GM12878 (cell line): ENCODE measurements around the gene LRBA. TPM values are rescaled to one million over a fixed set of nuclear protein-coding genes. Genes with fewer than 3 reads are reported as not detected.

Source experiments
- ATAC-seq: fragments of 200-7000 bp; cut with Tn5 transposase; 3 replicates; pipeline ENCODE4 v1.9.1; 2020; ENCODE audit warnings: mild to moderate bottlenecking, moderate library complexity
- BruUV-seq: library from RNA; stranded (reverse); fragments of 400-500 nt; replicated peaks from 2 replicates; lab custom pipeline; 2021; lab: Mats Ljungman, UMichigan
- CTCF ChIA-PET: fragments of 300-600 bp; sonication (Branson Sonifier 250); formaldehyde crosslinking; extraction: SDS; loops from one replicate; lab custom pipeline; 2021; ENCODE audit warnings: inconsistent platforms; lab: Yijun Ruan, JAX
- POLR2A ChIA-PET: fragments of 350-600 bp; formaldehyde crosslinking; extraction: SDS; loops from one replicate; lab custom pipeline; 2021; ENCODE audit warnings: inconsistent platforms; lab: Charles Lee
- RAD21 ChIA-PET: fragments of 300-600 bp; sonication (Branson Sonifier 250); formaldehyde crosslinking; loops from one replicate; lab custom pipeline; 2023; ENCODE audit warnings: antibody characterized with exemption; ENCODE audit not compliant: unreplicated experiment; lab: Charles Lee
- SMC1A ChIA-PET: fragments of 300-600 bp; sonication (Branson Sonifier 250); formaldehyde crosslinking; loops from one replicate; lab custom pipeline; 2023; ENCODE audit not compliant: unreplicated experiment, uncharacterized antibody; lab: Charles Lee
- DNase-seq: peaks from one replicate; pipeline ENCODE4 v3.0.0-alpha.2; 2011; ENCODE audit warnings: low read depth, low spot score
- FAIRE-seq: peaks from 3 replicates; lab custom pipeline; 2011; peaks lifted over from hg19 to GRCh38; lab: Jason Lieb, UNC
- H2AFZ ChIP-seq: 2 replicates; pipeline ENCODE4 v1.6.0; 2011; ENCODE audit warnings: low read depth, low read length, control low read depth; ENCODE audit not compliant: control insufficient read depth
- H3K27ac ChIP-seq: 2 replicates; pipeline ENCODE4 v1.5.1; 2011; ENCODE audit warnings: control low read depth; ENCODE audit not compliant: control insufficient read depth, insufficient read depth
- H3K27me3 ChIP-seq, 2 experiments: replicated peaks in 1 of 2; 2 replicates each; pipeline versions ENCODE4 v1.6.0 to v1.6.1; 2011; ENCODE audit warnings: low read length in 1 of 2; ENCODE audit not compliant: control insufficient read depth in 2 of 2, insufficient read depth in 2 of 2
- H3K36me3 ChIP-seq, 2 experiments: 2 replicates each; pipeline ENCODE4 v1.5.1; 2011; ENCODE audit warnings: low read length in 1 of 2; ENCODE audit not compliant: control insufficient read depth in 2 of 2, insufficient read depth in 2 of 2
- H3K4me1 ChIP-seq: 2 replicates; pipeline ENCODE4 v1.6.1; 2011; ENCODE audit warnings: mild to moderate bottlenecking, low read length, moderate library complexity, mixed read lengths; ENCODE audit not compliant: control insufficient read depth, insufficient read depth
- H3K4me2 ChIP-seq: 2 replicates; pipeline ENCODE4 v1.6.0; 2011; ENCODE audit warnings: control low read depth; ENCODE audit not compliant: control insufficient read depth, insufficient read depth
- H3K4me3 ChIP-seq: fragments of 200-600 bp; sonication (generic); 2 replicates; pipeline ENCODE4 v1.5.1; 2016
- H3K79me2 ChIP-seq: 2 replicates; pipeline ENCODE4 v1.6.0; 2011; ENCODE audit warnings: low read length; ENCODE audit not compliant: control insufficient read depth, insufficient read depth
- H3K9ac ChIP-seq: 2 replicates; pipeline ENCODE4 v1.8.0; 2011; ENCODE audit warnings: low read length, control low read depth, mixed read lengths; ENCODE audit not compliant: control insufficient read depth, insufficient read depth
- H3K9me3 ChIP-seq: replicated peaks from 3 replicates; pipeline ENCODE4 v1.5.1; 2011; ENCODE audit warnings: mild to moderate bottlenecking, low read length; ENCODE audit not compliant: control insufficient read depth, insufficient read depth
- H4K20me1 ChIP-seq: 2 replicates; pipeline ENCODE4 v1.6.0; 2011; ENCODE audit not compliant: control insufficient read depth, insufficient read depth
- EED ChIP-seq: sonication (generic); IDR thresholded peaks from 2 replicates; pipeline ENCODE4 v1.6.1; 2016; ENCODE audit warnings: antibody characterized with exemption, low read depth
- IKZF1 ChIP-seq: fragments of 450-650 bp; conservative IDR thresholded peaks from 2 replicates; pipeline ENCODE4 v1.6.1; 2017; ENCODE audit warnings: antibody characterized with exemption, mild to moderate bottlenecking
- NFIC ChIP-seq: IDR thresholded peaks from 2 replicates; pipeline ENCODE4 v1.6.1; 2012; ENCODE audit warnings: low read depth, mild to moderate bottlenecking, inconsistent platforms, low read length, moderate library complexity
- SIN3A ChIP-seq: IDR thresholded peaks from 2 replicates; pipeline ENCODE4 v1.6.1; 2012; ENCODE audit warnings: low read depth, low read length, improper control_type of control experiment
- SMARCA5 ChIP-seq: fragments of 450-650 bp; IDR thresholded peaks from 2 replicates; pipeline ENCODE4 v1.6.1; 2017; ENCODE audit warnings: mild to moderate bottlenecking
- ZNF207 ChIP-seq: fragments of 450-650 bp; IDR thresholded peaks from 2 replicates; pipeline ENCODE4 v1.6.1; 2014; ENCODE audit warnings: antibody characterized with exemption, mild to moderate bottlenecking, borderline replicate concordance
- WGBS: methylation state at CpG from one replicate; pipeline ENCODE4 v1.1.6; 2016; ENCODE audit warnings: low lambda C conversion rate; ENCODE audit not compliant: insufficient replicate concordance, insufficient coverage; ENCODE audit errors: missing lambda C conversion rate; 5-methylcytosine and 5-hydroxymethylcytosine counted together
- in situ Hi-C: fragments of 300-500 bp; cut with MboI; formaldehyde crosslinking; loops from 9 replicates; pipeline ENCODE4 v1.14.3; 2018; ENCODE audit warnings: mixed read lengths
- intact Hi-C: fragments of 100-400 bp; cut with micrococcal nuclease; formaldehyde crosslinking; loops from one replicate; pipeline ENCODE4 v1.14.2; 2022; ENCODE audit not compliant: unreplicated experiment
- polyA plus RNA-seq, 11 experiments: library from polyadenylated mRNA; depleted of rRNA in 4 of 11; unstranded in 6 of 11; stranded (reverse) in 5 of 11; fragments of >200 nt; fragmentation: Nextera tagmentation in 4 of 11; fragmentation: Illumina TruSeq in 1 of 11; extraction: Ambion mirVana in 4 of 11; extraction: Trizol in 1 of 11; gene quantifications; 1 replicate in 1 of 11; 2 replicates in 10 of 11; pipeline versions ENCODE4 v1.2.1 to v1.2.3, GENCODE V29; 2011 to 2016; ENCODE audit warnings: inconsistent platforms in 2 of 11, missing spikeins in 2 of 11, low read depth in 1 of 11
- total RNA-seq, 4 experiments: library from RNA; depleted of rRNA in 3 of 4; stranded (reverse); fragments of >200 nt in 3 of 4; fragmentation: Illumina TruSeq in 1 of 4; extraction: Trizol in 1 of 4; gene quantifications; 2 replicates each; pipeline versions ENCODE4 v1.2.1 to v1.2.3, GENCODE V29; 2013 to 2021
- TF ChIP-seq, protein P1 (sequence below): IDR thresholded peaks from 2 replicates; pipeline ENCODE4 v1.6.1; 2012; ENCODE audit warnings: mild to moderate bottlenecking, low read depth, low read length

The LRBA gene
- total and polyA plus RNA-seq, 10 of the 15 experiments (the other 5 are each of a cell fraction or from before 2014, with no cell fraction given): 20.3 to 93.4 (median 55.0) TPM

DNA sequence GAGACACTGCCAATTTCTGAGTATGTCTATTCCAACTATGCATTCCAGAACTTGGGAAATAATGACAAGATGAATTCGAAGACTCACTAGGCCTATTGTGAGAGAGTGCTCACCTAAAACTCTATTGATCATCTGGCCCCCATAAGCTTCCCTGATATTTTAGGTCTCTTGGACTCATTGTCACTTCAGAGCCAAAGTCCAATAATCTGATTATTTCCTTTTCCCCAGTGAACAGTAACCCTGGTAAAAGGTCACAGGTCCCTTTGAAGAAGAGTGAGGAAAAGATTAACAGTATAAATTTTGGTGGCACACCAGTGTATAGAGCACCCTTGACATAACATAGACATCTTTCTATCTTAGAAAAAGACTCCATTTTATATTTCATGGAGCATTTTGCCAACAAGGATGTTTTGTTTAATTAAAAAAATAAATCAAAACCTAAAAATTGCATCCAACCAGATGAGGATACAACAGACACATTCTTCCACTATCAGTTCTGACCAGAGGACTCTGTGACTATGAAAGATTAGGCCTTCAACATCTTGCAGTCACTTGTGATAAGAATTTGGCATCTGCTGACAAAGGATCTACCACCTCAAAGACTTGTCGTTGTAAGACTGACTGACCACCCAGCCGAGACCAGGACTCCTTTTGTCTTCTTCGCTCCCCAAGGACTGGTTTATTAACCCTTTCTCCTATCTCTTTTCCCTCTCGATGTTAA lies 241.2 kb downstream of the LRBA start:
- H3K4me2 ChIP-seq: no peak overlapping the region
- RAD21 ChIA-PET: no interaction called here
- no TSS peak for BruUV-seq

More for the DNA sequence above, 241.2 kb downstream of the LRBA start:
- Histone ChIP-seq H3K27me3 (no peaks in the 10 kb centered on the region), H3K4me3 (no peak overlapping the region), H3K9me3 (no peaks in the 10 kb centered on the region), H3K79me2 (no peaks in the 10 kb centered on the region), H3K36me3 (no peaks in the 10 kb centered on the region; a peak in 2 of 4 replicates), H2AFZ (no peak overlapping the region), H3K4me1 (no peaks in the 10 kb centered on the region), H4K20me1 (no peaks in the 10 kb centered on the region), H3K27ac (no peak overlapping the region), H3K9ac (no peak overlapping the region)
- ChIA-PET POLR2A (no interaction called here), SMC1A (no interaction called here), CTCF (interaction anchor here (1.0 kb wide), 1 partner anchor 476 kb away, joined by 3 read pairs; no protein-coding TSS in a partner anchor)
- ATAC-seq: no peak
- intact Hi-C loops (no loop called here), in situ Hi-C loops (no loop called here)
- DNase-seq: no peak
- 95% methylated on average over 5 of the region's 5 CpGs for WGBS
- TF ChIP-seq SIN3A (no peak), NFIC (no peak), IKZF1 (no peak), ZNF207 (no peak), EED (no peak), SMARCA5 (no peak)
- TF ChIP-seq, protein P1, sequence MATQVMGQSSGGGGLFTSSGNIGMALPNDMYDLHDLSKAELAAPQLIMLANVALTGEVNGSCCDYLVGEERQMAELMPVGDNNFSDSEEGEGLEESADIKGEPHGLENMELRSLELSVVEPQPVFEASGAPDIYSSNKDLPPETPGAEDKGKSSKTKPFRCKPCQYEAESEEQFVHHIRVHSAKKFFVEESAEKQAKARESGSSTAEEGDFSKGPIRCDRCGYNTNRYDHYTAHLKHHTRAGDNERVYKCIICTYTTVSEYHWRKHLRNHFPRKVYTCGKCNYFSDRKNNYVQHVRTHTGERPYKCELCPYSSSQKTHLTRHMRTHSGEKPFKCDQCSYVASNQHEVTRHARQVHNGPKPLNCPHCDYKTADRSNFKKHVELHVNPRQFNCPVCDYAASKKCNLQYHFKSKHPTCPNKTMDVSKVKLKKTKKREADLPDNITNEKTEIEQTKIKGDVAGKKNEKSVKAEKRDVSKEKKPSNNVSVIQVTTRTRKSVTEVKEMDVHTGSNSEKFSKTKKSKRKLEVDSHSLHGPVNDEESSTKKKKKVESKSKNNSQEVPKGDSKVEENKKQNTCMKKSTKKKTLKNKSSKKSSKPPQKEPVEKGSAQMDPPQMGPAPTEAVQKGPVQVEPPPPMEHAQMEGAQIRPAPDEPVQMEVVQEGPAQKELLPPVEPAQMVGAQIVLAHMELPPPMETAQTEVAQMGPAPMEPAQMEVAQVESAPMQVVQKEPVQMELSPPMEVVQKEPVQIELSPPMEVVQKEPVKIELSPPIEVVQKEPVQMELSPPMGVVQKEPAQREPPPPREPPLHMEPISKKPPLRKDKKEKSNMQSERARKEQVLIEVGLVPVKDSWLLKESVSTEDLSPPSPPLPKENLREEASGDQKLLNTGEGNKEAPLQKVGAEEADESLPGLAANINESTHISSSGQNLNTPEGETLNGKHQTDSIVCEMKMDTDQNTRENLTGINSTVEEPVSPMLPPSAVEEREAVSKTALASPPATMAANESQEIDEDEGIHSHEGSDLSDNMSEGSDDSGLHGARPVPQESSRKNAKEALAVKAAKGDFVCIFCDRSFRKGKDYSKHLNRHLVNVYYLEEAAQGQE: no peak
- FAIRE-seq: no peak
